Suprapubic skin (tissue), 4 donors: Measurements from ENCODE around the gene LRBA. TPM values are rescaled to one million over a fixed set of nuclear protein-coding genes. Genes with fewer than 3 reads are reported as not detected.
"Not testable (repeated sequence)": the region's sequence is repeated elsewhere in the genome, so short reads cannot be mapped to it uniquely, and the experiment has no call there.

Experiments
- DNase-seq, 2 donors: peaks; one replicate each; pipeline ENCODE4 v3.0.0-alpha.2; 2019; ENCODE audit warnings: low spot score in 2 of 2
- H3K27ac ChIP-seq: fragments of 200-600 bp; sonication (generic); one replicate; pipeline ENCODE4 v1.5.1; 2019
- H3K27me3 ChIP-seq: fragments of 200-600 bp; sonication (generic); one replicate; pipeline ENCODE4 v1.5.1; 2019
- H3K36me3 ChIP-seq: fragments of 200-600 bp; sonication (generic); one replicate; pipeline ENCODE4 v1.5.1; 2019
- H3K4me1 ChIP-seq: fragments of 200-600 bp; sonication (generic); one replicate; pipeline ENCODE4 v1.5.1; 2019
- H3K4me3 ChIP-seq: fragments of 200-600 bp; sonication (generic); one replicate; pipeline ENCODE4 v1.5.1; 2019; ENCODE audit warnings: mild to moderate bottlenecking
- H3K9me3 ChIP-seq: fragments of 200-600 bp; sonication (generic); one replicate; pipeline ENCODE4 v1.5.1; 2019
- EP300 ChIP-seq: sonication (generic); formaldehyde crosslinking; IDR thresholded peaks from one replicate; pipeline ENCODE4 v1.6.1; 2017; ENCODE audit warnings: antibody characterized with exemption
- POLR2A ChIP-seq, 2 donors: fragments of 450-650 bp; IDR thresholded peaks; one replicate each; pipeline ENCODE4 v1.6.1; 2017; ENCODE audit warnings: antibody characterized with exemption in 2 of 2, mild to moderate bottlenecking in 2 of 2, moderate library complexity in 2 of 2
- POLR2AphosphoS5 ChIP-seq, 3 donors: sonication (generic); formaldehyde crosslinking; IDR thresholded peaks; one replicate each; pipeline ENCODE4 v1.6.1; 2017; ENCODE audit warnings: antibody characterized with exemption in 3 of 3
- WGBS: methylation state at CpG from one replicate; pipeline ENCODE4 v1.1.5; 2018; 5-methylcytosine and 5-hydroxymethylcytosine counted together
- total RNA-seq, 4 donors: library from RNA; depleted of rRNA; stranded (reverse); fragments of >200 nt; gene quantifications; one replicate each; pipeline ENCODE4 v1.1.0, GENCODE V29; 2016
- TF ChIP-seq, protein P1 (sequence below), 2 donors: fragments of 200-600 bp in 1 of 2; fragments of 450-650 bp in 1 of 2; sonication (generic) in 1 of 2; IDR thresholded peaks; one replicate each; pipeline ENCODE4 v1.5.1; 2016 to 2019; ENCODE audit warnings: antibody characterized with exemption in 2 of 2, mild to moderate bottlenecking in 1 of 2, moderate library complexity in 1 of 2

The LRBA gene
- total RNA-seq, 4 donors from 2014 or later: 64.6 to 128 (median 81.0) TPM

- Histone ChIP-seq H3K4me1 (no peaks in the 10 kb centered on the region), H3K27me3 (no peaks in the 10 kb centered on the region), H3K36me3 (no peaks in the 10 kb centered on the region), H3K9me3 (no peaks in the 10 kb centered on the region), H3K27ac (no peak overlapping the region), H3K4me3 (no peak overlapping the region)
- TF ChIP-seq EP300 (no peak), POLR2AphosphoS5 (IDR thresholded peaks at IDR 0.05) (no peak), POLR2A (IDR thresholded peaks at IDR 0.05) (no peak)
- TF ChIP-seq, protein P1, sequence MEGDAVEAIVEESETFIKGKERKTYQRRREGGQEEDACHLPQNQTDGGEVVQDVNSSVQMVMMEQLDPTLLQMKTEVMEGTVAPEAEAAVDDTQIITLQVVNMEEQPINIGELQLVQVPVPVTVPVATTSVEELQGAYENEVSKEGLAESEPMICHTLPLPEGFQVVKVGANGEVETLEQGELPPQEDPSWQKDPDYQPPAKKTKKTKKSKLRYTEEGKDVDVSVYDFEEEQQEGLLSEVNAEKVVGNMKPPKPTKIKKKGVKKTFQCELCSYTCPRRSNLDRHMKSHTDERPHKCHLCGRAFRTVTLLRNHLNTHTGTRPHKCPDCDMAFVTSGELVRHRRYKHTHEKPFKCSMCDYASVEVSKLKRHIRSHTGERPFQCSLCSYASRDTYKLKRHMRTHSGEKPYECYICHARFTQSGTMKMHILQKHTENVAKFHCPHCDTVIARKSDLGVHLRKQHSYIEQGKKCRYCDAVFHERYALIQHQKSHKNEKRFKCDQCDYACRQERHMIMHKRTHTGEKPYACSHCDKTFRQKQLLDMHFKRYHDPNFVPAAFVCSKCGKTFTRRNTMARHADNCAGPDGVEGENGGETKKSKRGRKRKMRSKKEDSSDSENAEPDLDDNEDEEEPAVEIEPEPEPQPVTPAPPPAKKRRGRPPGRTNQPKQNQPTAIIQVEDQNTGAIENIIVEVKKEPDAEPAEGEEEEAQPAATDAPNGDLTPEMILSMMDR (IDR thresholded peaks at IDR 0.05): no peak
- DNase-seq: no peak
- WGBS: 67% methylated on average over 2 of the region's 2 CpGs
Observed at GRCh38 chr4:150744570-150744969, 270.5 kb downstream of the LRBA start.

GRCh38 chr4:150743564-150744342 is 271.3 kb downstream of the LRBA start:
- Histone ChIP-seq H3K4me1 (no peaks in the 10 kb centered on the region), H3K36me3 (no peaks in the 10 kb centered on the region), H3K4me3 (no peak overlapping the region), H3K9me3 (no peaks in the 10 kb centered on the region), H3K27me3 (no peaks in the 10 kb centered on the region), H3K27ac (no peak overlapping the region)
- WGBS: 75% methylated on average over 2 of the region's 2 CpGs
- no peak for DNase-seq
- TF ChIP-seq POLR2AphosphoS5 (IDR thresholded peaks at IDR 0.05) (no peak), EP300 (no peak), POLR2A (IDR thresholded peaks at IDR 0.05) (no peak)
- TF ChIP-seq, protein P1 (IDR thresholded peaks at IDR 0.05): no peak

- H3K4me3 ChIP-seq, H3K9me3 ChIP-seq, H3K4me1 ChIP-seq, H3K27me3 ChIP-seq, DNase-seq, H3K36me3 ChIP-seq, H3K27ac ChIP-seq: not testable (repeated sequence)
- WGBS: 76% methylated on average over 6 of the region's 6 CpGs
Observed at GRCh38 chr4:150742930-150743329, 272.2 kb downstream of the LRBA start.

DNA sequence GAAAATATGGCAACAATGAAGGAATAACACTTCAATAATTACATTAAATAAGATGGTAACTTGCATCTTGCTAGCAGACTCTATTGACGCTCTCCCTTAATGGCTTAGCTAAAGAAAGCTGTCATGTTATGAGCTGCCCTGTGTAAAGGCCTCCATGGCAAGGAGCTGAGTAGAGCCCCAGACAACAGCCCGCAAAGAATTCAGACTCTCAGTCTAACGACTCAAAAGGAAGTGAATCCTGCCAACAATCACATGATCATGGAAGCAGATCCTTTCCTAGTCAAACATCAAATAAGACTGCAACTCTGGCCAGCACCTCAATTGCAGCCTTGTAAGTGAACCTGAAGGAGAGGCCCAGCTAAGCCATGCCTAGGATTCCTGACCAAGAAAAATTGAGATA is 275.5 kb downstream of the LRBA start:
- TF ChIP-seq POLR2A (IDR thresholded peaks at IDR 0.05) (no peak), POLR2AphosphoS5 (IDR thresholded peaks at IDR 0.05) (no peak), EP300 (no peak)
- TF ChIP-seq, protein P1 (IDR thresholded peaks at IDR 0.05): no peak
- 95% methylated on average over 3 of the region's 3 CpGs for WGBS
- no peaks in the 10 kb centered on the region for H3K27me3 ChIP-seq
- H3K27ac ChIP-seq: no peak overlapping the region
- no peaks in the 10 kb centered on the region for H3K9me3 ChIP-seq
- H3K36me3 ChIP-seq: no peaks in the 10 kb centered on the region
- H3K4me1 ChIP-seq: no peaks in the 10 kb centered on the region
- no peak for DNase-seq
- no peak overlapping the region for H3K4me3 ChIP-seq

- Histone ChIP-seq H3K9me3 (no peaks in the 10 kb centered on the region), H3K4me3 (no peak overlapping the region), H3K4me1 (peaks cover 21% of the 10 kb centered on the region), H3K27ac (no peak overlapping the region), H3K27me3 (no peaks in the 10 kb centered on the region), H3K36me3 (peaks cover 21% of the 10 kb centered on the region)
- TF ChIP-seq, protein P1 (IDR thresholded peaks at IDR 0.05): no peak
- TF ChIP-seq POLR2AphosphoS5 (IDR thresholded peaks at IDR 0.05) (no peak), POLR2A (IDR thresholded peaks at IDR 0.05) (no peak), EP300 (no peak)
- 74% methylated on average over 4 of the region's 4 CpGs for WGBS
- DNase-seq: no peak
Observed at GRCh38 chr4:150725957-150726523, 289.0 kb downstream of the LRBA start.
